KMS-11 (cell line): ENCODE results near the gene HCN2.

Experiments
- H2AFZ ChIP-seq: fragments of 200-600 bp; sonication (generic); 2 replicates; pipeline ENCODE4 v1.6.1; 2016; ENCODE audit warnings: antibody characterized with exemption, mixed run types, low read depth
- H3K27ac ChIP-seq: fragments of 200-600 bp; sonication (generic); 2 replicates; pipeline ENCODE4 v1.6.1; 2016; ENCODE audit warnings: mild to moderate bottlenecking, mixed run types
- H3K27me3 ChIP-seq: fragments of 200-600 bp; sonication (generic); 2 replicates; pipeline ENCODE4 v1.6.1; 2017; ENCODE audit warnings: mild to moderate bottlenecking, low read depth, mixed run types, moderate library complexity; ENCODE audit not compliant: insufficient read depth
- H3K36me3 ChIP-seq: fragments of 200-600 bp; sonication (generic); 2 replicates; pipeline ENCODE4 v1.6.1; 2017; ENCODE audit warnings: mild to moderate bottlenecking, mixed run types; ENCODE audit not compliant: insufficient read depth
- H3K4me1 ChIP-seq: fragments of 200-600 bp; sonication (generic); 2 replicates; pipeline ENCODE4 v1.6.1; 2016; ENCODE audit warnings: mild to moderate bottlenecking, low read depth, mixed run types; ENCODE audit not compliant: poor library complexity, severe bottlenecking
- H3K4me2 ChIP-seq: fragments of 200-600 bp; sonication (generic); 2 replicates; pipeline ENCODE4 v1.7.0; 2016; ENCODE audit warnings: mild to moderate bottlenecking, mixed run types
- H3K4me3 ChIP-seq: fragments of 200-600 bp; sonication (generic); IDR thresholded peaks from 2 replicates; pipeline ENCODE4 v1.6.1; 2017; ENCODE audit warnings: low read depth, low read length, mixed read lengths; ENCODE audit not compliant: insufficient read depth
- H3K79me2 ChIP-seq: fragments of 200-600 bp; sonication (generic); 2 replicates; pipeline ENCODE4 v1.6.1; 2016; ENCODE audit warnings: low read depth, mixed run types; ENCODE audit not compliant: insufficient read depth
- H3K9ac ChIP-seq: fragments of 200-600 bp; sonication (generic); 2 replicates; pipeline ENCODE4 v1.6.1; 2016; ENCODE audit warnings: mild to moderate bottlenecking, mixed run types
- H4K20me1 ChIP-seq: fragments of 200-600 bp; sonication (generic); 2 replicates; pipeline ENCODE4 v1.6.1; 2016; ENCODE audit warnings: mild to moderate bottlenecking, mixed run types; ENCODE audit not compliant: insufficient read depth
- TF ChIP-seq, protein P1 (sequence below): fragments of 200-600 bp; sonication (generic); conservative IDR thresholded peaks from 2 replicates; pipeline ENCODE4 v1.6.1; 2017; ENCODE audit warnings: low read depth, mild to moderate bottlenecking, antibody characterized with exemption, low read length, moderate library complexity, mixed read lengths

The HCN2 gene

DNA sequence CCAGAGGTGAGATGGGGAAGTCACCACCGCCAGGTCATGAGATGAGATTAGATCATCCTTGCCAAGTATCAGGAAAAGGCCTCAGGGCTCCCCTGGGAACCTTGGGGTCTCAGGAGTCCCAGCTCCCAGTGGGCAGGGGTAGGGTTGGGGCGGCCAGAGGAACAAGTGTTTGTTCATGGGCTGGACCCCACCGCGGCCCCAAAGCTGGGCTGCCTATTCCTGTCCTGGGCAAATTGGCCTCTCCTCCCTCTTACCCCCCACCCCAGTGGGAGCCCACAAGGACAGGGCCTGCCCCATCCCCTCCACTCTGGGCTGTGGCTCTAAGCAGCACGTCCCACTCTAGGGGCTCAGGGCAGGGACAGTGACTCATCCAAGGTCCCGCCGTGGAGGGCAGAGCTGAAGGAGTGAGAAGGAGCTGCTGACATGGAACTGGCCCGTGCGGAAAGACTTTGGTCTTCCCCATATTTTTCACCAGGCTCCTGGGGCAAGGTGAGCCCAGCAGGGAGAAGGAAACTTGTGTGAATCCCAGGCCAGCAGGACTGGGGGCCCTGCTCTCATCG lies 4.0 kb upstream of the HCN2 start:
- no peak overlapping the region for H2AFZ ChIP-seq
- H3K4me3 ChIP-seq, result no peak overlapping the region
- H3K27ac ChIP-seq, result no peak overlapping the region
- H3K27me3 ChIP-seq, result peaks cover 17% of the 10 kb centered on the region
- H3K4me2 ChIP-seq, result no peak overlapping the region
- H3K36me3 ChIP-seq, result no peaks in the 10 kb centered on the region
- no peaks in the 10 kb centered on the region for H4K20me1 ChIP-seq
- H3K4me1 ChIP-seq, result peaks cover 10% of the 10 kb centered on the region
- TF ChIP-seq, protein P1, sequence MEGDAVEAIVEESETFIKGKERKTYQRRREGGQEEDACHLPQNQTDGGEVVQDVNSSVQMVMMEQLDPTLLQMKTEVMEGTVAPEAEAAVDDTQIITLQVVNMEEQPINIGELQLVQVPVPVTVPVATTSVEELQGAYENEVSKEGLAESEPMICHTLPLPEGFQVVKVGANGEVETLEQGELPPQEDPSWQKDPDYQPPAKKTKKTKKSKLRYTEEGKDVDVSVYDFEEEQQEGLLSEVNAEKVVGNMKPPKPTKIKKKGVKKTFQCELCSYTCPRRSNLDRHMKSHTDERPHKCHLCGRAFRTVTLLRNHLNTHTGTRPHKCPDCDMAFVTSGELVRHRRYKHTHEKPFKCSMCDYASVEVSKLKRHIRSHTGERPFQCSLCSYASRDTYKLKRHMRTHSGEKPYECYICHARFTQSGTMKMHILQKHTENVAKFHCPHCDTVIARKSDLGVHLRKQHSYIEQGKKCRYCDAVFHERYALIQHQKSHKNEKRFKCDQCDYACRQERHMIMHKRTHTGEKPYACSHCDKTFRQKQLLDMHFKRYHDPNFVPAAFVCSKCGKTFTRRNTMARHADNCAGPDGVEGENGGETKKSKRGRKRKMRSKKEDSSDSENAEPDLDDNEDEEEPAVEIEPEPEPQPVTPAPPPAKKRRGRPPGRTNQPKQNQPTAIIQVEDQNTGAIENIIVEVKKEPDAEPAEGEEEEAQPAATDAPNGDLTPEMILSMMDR, result no peak
- H3K79me2 ChIP-seq, result no peaks in the 10 kb centered on the region
- no peak overlapping the region for H3K9ac ChIP-seq

DNA sequence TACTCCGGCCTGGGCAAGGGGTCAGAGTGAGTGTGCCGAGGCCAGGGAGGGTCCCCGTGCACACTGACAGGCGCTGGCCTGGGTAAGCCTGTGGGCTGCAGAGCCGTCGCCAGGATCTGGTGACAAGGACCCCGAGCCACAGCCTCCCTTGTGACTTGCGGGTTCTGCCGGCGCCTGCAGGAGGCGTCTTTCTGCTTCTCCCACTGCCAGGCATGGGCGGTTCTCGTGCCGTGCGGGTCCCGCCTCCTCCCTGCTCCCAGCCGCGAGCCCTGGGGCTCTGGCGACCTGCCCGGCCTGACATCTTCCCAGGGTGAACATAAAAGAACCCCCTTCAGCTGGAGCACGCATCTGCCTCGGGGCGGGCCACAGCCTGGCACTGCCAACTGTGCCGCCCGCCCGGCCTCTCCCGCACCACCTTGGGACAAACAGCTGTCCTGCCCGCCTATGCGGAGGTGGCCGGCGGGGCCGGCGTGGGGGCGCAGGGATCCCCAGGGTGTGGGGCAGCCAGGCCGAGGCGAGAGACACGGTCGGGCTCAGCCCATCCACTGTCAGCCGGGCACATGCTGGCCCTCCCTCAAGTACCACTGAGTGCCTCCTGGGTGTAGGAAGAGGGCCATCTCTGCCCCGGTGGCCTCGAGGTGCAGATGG lies 1.5 kb upstream of the HCN2 start:
- no peaks in the 10 kb centered on the region for H3K36me3 ChIP-seq
- H3K27me3 ChIP-seq, result peaks cover 41% of the 10 kb centered on the region
- no peak overlapping the region for H3K4me3 ChIP-seq
- H3K4me1 ChIP-seq, result peaks cover 10% of the 10 kb centered on the region
- no peak overlapping the region for H3K27ac ChIP-seq
- TF ChIP-seq, protein P1, result peak; percentile 22; the same call in 1 of the 2 replicates
- no peaks in the 10 kb centered on the region for H4K20me1 ChIP-seq
- no peaks in the 10 kb centered on the region for H3K79me2 ChIP-seq
- H3K4me2 ChIP-seq, result peak overlapping the region; percentile 42; the same call in 1 of the 2 replicates
- no peak overlapping the region for H2AFZ ChIP-seq
- H3K9ac ChIP-seq, result no peak overlapping the region

DNA sequence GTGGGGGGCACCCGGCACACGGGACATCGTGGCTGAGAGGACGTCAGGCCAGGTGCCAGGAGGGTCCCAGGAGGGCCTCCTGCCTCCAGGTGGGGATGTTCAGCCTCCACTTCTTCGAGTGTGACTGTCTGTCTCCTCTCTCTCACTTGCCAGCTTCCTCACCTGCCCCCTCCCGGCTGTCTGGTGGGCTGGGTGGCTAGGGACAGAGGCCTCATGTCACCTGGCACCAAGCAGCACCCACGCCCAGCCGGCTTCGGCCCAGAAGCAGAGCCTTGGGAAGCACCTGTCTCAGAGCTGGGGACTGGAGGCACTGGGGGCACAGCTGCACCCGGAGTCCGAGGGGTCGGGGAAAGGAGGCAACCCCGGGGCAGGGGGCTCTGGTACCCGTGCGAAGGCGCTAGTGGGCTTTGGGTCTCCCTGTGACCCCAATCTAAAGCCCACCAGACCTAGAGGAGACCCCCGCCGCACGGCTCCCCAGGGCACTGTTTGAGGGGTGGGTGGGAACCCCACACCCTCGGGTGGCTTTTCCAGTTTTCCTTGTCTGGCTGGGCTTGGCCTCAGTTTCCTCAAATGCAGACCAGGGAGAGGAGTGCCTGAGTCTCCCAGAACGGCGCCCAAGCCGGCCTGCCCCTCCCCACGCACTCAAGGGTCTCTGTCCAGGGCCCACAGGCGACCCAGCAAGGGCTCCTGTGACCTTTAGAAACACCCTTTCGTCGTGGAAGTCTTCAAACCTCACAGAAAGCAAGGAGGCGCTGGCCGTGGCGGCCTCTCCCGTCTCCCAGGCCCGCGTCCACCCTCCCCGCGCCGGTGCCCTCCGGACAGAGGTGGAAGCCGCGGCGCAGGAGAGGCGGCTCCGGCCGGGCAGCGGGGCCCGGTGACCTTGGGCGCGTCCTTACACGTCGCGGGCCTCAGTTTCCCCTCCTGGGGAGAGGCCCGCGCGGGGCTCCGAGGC lies 664 bp upstream of the HCN2 start:
- Histone ChIP-seq H3K27me3 (peaks cover 49% of the 10 kb centered on the region), H3K36me3 (no peaks in the 10 kb centered on the region), H3K27ac (no peak overlapping the region), H3K9ac (no peak overlapping the region), H2AFZ (no peak overlapping the region), H3K4me2 (peak overlapping the region; percentile 42; the same call in 1 of the 2 replicates), H3K4me1 (peaks cover 10% of the 10 kb centered on the region), H3K4me3 (no peak overlapping the region), H3K79me2 (no peaks in the 10 kb centered on the region), H4K20me1 (no peaks in the 10 kb centered on the region)
- TF ChIP-seq, protein P1, result no peak

DNA sequence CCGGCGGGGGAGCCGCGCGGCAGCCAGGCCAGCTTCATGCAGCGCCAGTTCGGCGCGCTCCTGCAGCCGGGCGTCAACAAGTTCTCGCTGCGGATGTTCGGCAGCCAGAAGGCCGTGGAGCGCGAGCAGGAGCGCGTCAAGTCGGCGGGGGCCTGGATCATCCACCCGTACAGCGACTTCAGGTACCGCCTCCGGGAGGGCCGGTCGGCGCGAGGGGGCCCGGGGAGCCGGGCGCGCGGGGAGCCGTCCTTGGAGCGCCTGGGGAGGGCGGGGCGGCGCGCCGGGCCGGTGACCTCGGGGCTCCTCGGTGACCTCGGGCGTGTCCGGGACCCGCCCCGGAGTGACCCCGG lies 690 bp downstream of the HCN2 start:
- Histone ChIP-seq H3K4me1 (peaks cover 10% of the 10 kb centered on the region), H3K27ac (no peak overlapping the region), H4K20me1 (no peaks in the 10 kb centered on the region), H2AFZ (no peak overlapping the region), H3K36me3 (no peaks in the 10 kb centered on the region), H3K4me3 (no peak overlapping the region), H3K9ac (no peak overlapping the region), H3K79me2 (no peaks in the 10 kb centered on the region), H3K27me3 (peaks cover 61% of the 10 kb centered on the region), H3K4me2 (no peak overlapping the region)
- TF ChIP-seq, protein P1, result no peak
